Ascending aorta (tissue), 2 donors: ENCODE results near the gene TTC29. TPM values are rescaled to one million over a fixed set of nuclear protein-coding genes. Genes with fewer than 3 reads are reported as not detected.

Source experiments
- DNase-seq, 2 donors: peaks; one replicate each; pipeline ENCODE4 v3.0.0-alpha.2; 2019; ENCODE audit warnings: low spot score in 2 of 2
- H3K27ac ChIP-seq, 2 donors: fragments of 200-600 bp; sonication (generic); one replicate each; pipeline ENCODE4 v1.5.1; 2016 to 2017; ENCODE audit warnings: mild to moderate bottlenecking in 1 of 2
- H3K27me3 ChIP-seq: fragments of 200-600 bp; sonication (generic); one replicate; pipeline ENCODE4 v1.5.1; 2017
- H3K36me3 ChIP-seq, 2 donors: fragments of 200-600 bp; sonication (generic); one replicate each; pipeline ENCODE4 v1.5.1; 2016
- H3K4me1 ChIP-seq, 2 donors: fragments of 200-600 bp; sonication (generic); one replicate each; pipeline ENCODE4 v1.5.1; 2016 to 2017; ENCODE audit warnings: mild to moderate bottlenecking in 1 of 2
- H3K4me3 ChIP-seq, 2 donors: fragments of 200-600 bp; sonication (generic); one replicate each; pipeline ENCODE4 v1.5.1; 2016 to 2017; ENCODE audit warnings: mild to moderate bottlenecking in 1 of 2
- H3K9me3 ChIP-seq, 2 donors: fragments of 200-600 bp; sonication (generic); one replicate each; pipeline ENCODE4 v1.5.1; 2016
- CTCF ChIP-seq, 3 experiments: fragments of 200-600 bp in 2 of 3; fragments of 450-650 bp in 1 of 3; sonication (generic) in 2 of 3; IDR thresholded peaks; one replicate each; pipeline ENCODE4 v1.5.1; 2016 to 2019; ENCODE audit warnings: antibody characterized with exemption in 3 of 3, mild to moderate bottlenecking in 1 of 3, moderate library complexity in 1 of 3
- intact Hi-C: fragments of 100-400 bp; cut with DNase I; formaldehyde crosslinking; loops from one replicate; pipeline ENCODE4 v1.15.1; 2023
- total RNA-seq: library from RNA; depleted of rRNA; stranded (reverse); fragments of >200 nt; gene quantifications from one replicate; pipeline ENCODE4 v1.1.0, GENCODE V29; 2016

The TTC29 gene
- total RNA-seq, 1 donor from 2014 or later: not detected

DNA sequence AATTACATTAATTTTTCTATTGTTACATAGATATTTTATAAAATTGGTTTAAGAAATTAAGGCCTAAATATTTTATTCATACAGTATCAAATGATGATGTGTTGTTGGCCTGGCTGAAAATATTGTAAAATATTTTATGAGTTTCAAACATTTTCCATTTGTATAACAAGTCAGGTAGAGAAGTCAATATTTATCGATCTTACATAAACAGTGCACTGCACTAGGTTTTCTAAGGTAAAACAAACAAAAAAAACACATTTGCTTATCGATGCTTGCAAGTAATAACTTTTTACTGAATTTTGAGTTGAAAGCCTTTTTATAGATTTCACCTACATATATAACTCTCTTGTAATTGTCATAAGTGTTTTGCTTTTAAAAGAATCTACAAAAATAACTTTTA is 7.2 kb upstream of the TTC29 start:
- no peak for TF ChIP-seq CTCF (IDR thresholded peaks at IDR 0.05)
- DNase-seq: no peak
- no peaks in the 10 kb centered on the region for H3K36me3 ChIP-seq
- H3K4me3 ChIP-seq: no peak overlapping the region
- H3K4me1 ChIP-seq: no peaks in the 10 kb centered on the region
- H3K27me3 ChIP-seq: no peaks in the 10 kb centered on the region
- intact Hi-C loops: no loop called here
- no peaks in the 10 kb centered on the region for H3K9me3 ChIP-seq
- no peak overlapping the region for H3K27ac ChIP-seq

GRCh38 chr4:146949559-146949958 is 3.9 kb upstream of the TTC29 start:
- H3K4me3 ChIP-seq: no peak overlapping the region
- no peaks in the 10 kb centered on the region for H3K9me3 ChIP-seq
- DNase-seq: no peak
- intact Hi-C loops: loop anchor here (10.0 kb wide), 1 partner anchor 155 kb away; no protein-coding TSS in a partner anchor
- no peak for TF ChIP-seq CTCF (IDR thresholded peaks at IDR 0.05)
- no peaks in the 10 kb centered on the region for H3K27me3 ChIP-seq
- H3K4me1 ChIP-seq: peaks cover 4 to 12% of the 10 kb centered on the region in 2 donors
- H3K36me3 ChIP-seq: no peaks in the 10 kb centered on the region
- H3K27ac ChIP-seq: no peak overlapping the region

DNA sequence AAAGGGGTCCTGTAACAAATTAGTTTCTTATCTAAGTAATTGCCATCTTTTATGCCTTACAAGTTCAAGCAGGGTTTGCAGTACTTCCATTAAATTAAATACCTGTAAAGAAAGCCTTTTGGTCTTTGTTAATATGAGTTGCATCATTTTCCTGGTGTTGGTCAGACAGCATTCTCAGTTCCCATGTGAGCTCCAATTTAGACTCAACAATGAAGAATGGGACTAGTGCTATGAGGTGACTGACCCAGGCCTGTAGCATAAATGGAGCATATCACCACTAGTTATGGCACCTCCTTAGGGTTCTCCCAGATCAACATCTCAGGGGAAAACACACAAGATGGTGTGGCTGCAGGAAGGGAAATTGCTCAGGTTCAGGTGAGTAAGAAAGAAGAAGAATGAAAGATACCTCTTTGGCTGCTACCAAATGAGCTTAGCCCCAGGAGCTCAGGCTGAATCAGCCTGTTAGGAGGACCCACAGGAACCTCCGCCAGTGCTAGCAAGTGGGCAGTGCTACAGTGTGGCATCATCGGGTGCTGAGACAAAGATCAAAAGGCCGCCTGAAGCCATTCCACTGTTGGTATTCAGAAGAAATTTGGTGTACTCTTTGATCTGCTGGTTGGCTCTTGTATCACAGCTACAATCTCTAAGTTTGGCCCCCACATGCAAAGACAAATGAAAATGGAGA is 1.8 kb downstream of the TTC29 start:
- H3K27ac ChIP-seq: no peak overlapping the region
- H3K4me3 ChIP-seq: no peak overlapping the region
- intact Hi-C loops: loop anchor here (10.0 kb wide), 1 partner anchor 161 kb away; no protein-coding TSS in a partner anchor
- no peak for DNase-seq
- H3K4me1 ChIP-seq: peaks cover 4 to 12% of the 10 kb centered on the region in 2 donors
- no peaks in the 10 kb centered on the region for H3K36me3 ChIP-seq
- H3K27me3 ChIP-seq: no peaks in the 10 kb centered on the region
- no peaks in the 10 kb centered on the region for H3K9me3 ChIP-seq
- TF ChIP-seq CTCF (IDR thresholded peaks at IDR 0.05): no peak

GRCh38 chr4:146932116-146932515 is 13.5 kb downstream of the TTC29 start:
- DNase-seq: no peak
- Histone ChIP-seq H3K9me3 (no peaks in the 10 kb centered on the region), H3K36me3 (no peaks in the 10 kb centered on the region), H3K27me3 (no peaks in the 10 kb centered on the region), H3K4me1 (no peaks in the 10 kb centered on the region), H3K27ac (no peak overlapping the region), H3K4me3 (no peak overlapping the region)
- intact Hi-C loops: no loop called here
- TF ChIP-seq CTCF (IDR thresholded peaks at IDR 0.05): no peak

GRCh38 chr4:146930673-146931072 is 15.0 kb downstream of the TTC29 start:
- Histone ChIP-seq H3K4me3 (no peak overlapping the region), H3K27ac (no peak overlapping the region), H3K27me3 (no peaks in the 10 kb centered on the region), H3K36me3 (no peaks in the 10 kb centered on the region), H3K9me3 (no peaks in the 10 kb centered on the region), H3K4me1 (no peaks in the 10 kb centered on the region)
- intact Hi-C loops: no loop called here
- TF ChIP-seq CTCF (IDR thresholded peaks at IDR 0.05): no peak
- no peak for DNase-seq
